ENCODE data around the gene CCDC68. TPM values are rescaled to one million over a fixed set of nuclear protein-coding genes. Genes with fewer than 3 reads are reported as not detected.

Gene CCDC68
- total and polyA plus RNA-seq, 12 donors: 2.0 to 19.3 (median 4.9) TPM

DNA sequence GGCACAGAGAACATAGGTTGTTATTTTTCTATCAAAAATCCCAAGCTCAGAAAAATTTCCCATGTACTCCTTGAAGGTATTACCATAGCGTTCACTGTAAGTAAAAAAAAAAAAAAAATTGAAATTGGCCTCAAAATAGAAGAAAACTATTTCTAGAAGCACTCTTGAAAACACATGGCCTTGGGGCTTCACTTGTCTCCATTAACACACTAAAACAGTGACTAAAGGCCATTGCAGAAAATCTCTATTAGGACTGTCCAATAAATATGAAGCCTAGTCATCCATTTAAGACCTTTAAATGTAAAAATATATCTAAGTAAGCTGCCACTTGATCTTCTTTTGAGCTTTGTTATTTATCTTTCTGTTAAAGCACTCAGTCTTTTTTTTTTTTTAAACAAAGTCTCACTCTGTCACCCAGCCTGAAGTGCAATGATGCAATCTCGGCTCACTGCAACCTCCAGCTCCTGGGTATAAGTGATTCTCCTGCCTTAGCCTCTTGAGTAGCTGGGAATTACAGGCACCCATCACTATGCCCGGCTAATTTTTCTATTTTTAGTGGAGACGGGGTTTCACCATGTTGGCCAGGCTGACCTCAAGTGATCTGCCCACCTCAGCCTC, 35.8 kb downstream of the CCDC68 start:
- no peak for DNase-seq

DNA sequence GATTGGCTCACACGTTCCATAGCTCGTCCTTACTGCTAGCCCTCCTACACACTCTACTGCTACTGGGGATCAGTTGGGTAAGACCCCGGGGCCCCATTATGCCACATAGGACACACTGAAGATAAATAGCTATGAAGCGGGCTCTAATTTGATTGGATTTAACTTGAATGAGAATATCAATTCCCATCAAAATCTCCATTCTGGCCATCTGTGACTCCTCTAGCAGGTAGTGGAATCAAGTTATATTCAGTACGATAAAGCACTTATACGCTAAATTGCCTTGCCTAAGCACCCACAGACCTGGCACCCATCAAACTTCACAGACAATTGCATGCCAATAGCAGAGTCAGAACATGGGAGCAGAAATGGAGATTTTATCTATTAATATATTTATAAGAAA, 39.8 kb downstream of the CCDC68 start:
- 73 to 87% (median 78%) methylated on average over 6 of the region's 6 CpGs for WGBS, 4 donors

More for the DNA sequence above, 35.8 kb downstream of the CCDC68 start:
- TF ChIP-seq CTCF (IDR thresholded peaks at IDR 0.05) (no peak), POLR2A (IDR thresholded peaks at IDR 0.05) (no peak)
- intact Hi-C loops (cut with DNase I): no loop called here
- no peak overlapping the region for H3K4me3 ChIP-seq
- no peaks in the 10 kb centered on the region for H3K36me3 ChIP-seq (replicated peaks in 1 of 2)
- no peak overlapping the region for H3K27ac ChIP-seq
- 55 to 77% (median 76%) methylated on average over 4 of the region's 4 CpGs for WGBS, 4 donors
- no peaks in the 10 kb centered on the region for H3K4me1 ChIP-seq (replicated peaks in 1 of 2)
- no peaks in the 10 kb centered on the region for H3K9me3 ChIP-seq (replicated peaks in 1 of 3)
- no peaks in the 10 kb centered on the region for H3K27me3 ChIP-seq

DNA sequence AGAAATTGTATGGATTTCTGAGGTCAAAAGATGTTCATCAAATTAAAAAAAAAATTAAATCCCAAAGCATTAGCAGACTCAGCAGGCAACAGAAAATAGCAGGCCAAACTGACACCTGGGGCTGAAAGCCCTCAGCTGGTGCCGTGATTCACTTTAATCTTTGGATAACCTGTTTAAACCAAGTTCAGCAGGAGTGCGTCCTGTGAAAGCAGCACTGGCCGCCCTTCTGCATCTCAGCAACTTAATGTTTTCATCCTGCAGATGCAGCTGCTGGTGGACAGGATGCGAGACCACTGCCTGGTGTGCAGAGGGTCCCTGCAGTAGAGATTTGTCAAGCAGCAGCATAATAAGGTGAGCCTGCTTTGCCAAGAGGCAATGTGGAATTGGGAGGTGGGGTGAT, 41.2 kb downstream of the CCDC68 start:
- Histone ChIP-seq H3K4me3 (no peak overlapping the region), H3K4me1 (replicated peaks in 1 of 2) (no peaks in the 10 kb centered on the region), H3K27me3 (no peaks in the 10 kb centered on the region), H3K27ac (no peak overlapping the region), H3K9me3 (replicated peaks in 1 of 3) (no peaks in the 10 kb centered on the region), H3K36me3 (replicated peaks in 1 of 2) (no peaks in the 10 kb centered on the region)
- intact Hi-C loops (cut with DNase I): no loop called here
- 73 to 88% (median 84%) methylated on average over 4 of the region's 4 CpGs for WGBS, 4 donors
- TF ChIP-seq POLR2A (IDR thresholded peaks at IDR 0.05) (no peak), CTCF (IDR thresholded peaks at IDR 0.05) (no peak)
- DNase-seq: peak in 1 of 7 donors; percentile 54

More for the DNA sequence above, 39.8 kb downstream of the CCDC68 start:
- no peaks in the 10 kb centered on the region for H3K9me3 ChIP-seq (replicated peaks in 1 of 3)
- no peaks in the 10 kb centered on the region for H3K27me3 ChIP-seq
- no peak for TF ChIP-seq POLR2A (IDR thresholded peaks at IDR 0.05)
- TF ChIP-seq CTCF (IDR thresholded peaks at IDR 0.05): no peak
- intact Hi-C loops (cut with DNase I): no loop called here
- DNase-seq: no peak
- no peak overlapping the region for H3K27ac ChIP-seq
- no peaks in the 10 kb centered on the region for H3K36me3 ChIP-seq (replicated peaks in 1 of 2)
- no peak overlapping the region for H3K4me3 ChIP-seq
- no peaks in the 10 kb centered on the region for H3K4me1 ChIP-seq (replicated peaks in 1 of 2)

DNA sequence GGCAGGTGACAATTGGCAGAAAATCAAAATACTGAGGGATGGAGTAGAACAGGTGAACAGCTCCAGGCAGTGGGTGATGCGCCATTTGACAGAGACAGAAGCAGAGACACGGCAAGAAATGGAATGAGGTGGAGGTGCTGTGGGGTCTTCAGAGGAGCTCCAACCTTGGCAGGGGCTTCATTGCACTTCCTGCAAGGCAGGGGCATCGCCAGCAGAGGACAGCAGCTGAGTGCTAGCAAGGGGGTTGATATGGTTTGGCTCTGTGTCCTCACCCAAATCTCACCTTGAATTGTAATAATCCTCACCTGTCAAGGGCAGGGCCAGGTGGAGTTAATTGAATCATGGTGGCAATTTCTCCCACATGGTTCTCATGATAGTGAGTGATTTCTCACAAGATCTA, 42.8 kb downstream of the CCDC68 start:
- TF ChIP-seq CTCF (IDR thresholded peaks at IDR 0.05) (no peak), POLR2A (IDR thresholded peaks at IDR 0.05) (no peak)
- no peaks in the 10 kb centered on the region for H3K36me3 ChIP-seq (replicated peaks in 1 of 2)
- intact Hi-C loops (cut with DNase I): no loop called here

More for the DNA sequence above, 42.8 kb downstream of the CCDC68 start:
- H3K27ac ChIP-seq: no peak overlapping the region
- no peak overlapping the region for H3K4me3 ChIP-seq
- H3K4me1 ChIP-seq (replicated peaks in 1 of 2): no peaks in the 10 kb centered on the region
- H3K27me3 ChIP-seq: no peaks in the 10 kb centered on the region
- no peak for DNase-seq
- WGBS, 4 donors: 89 to 93% (median 91%) methylated on average over 2 to 3 of the region's 3 CpGs
- no peaks in the 10 kb centered on the region for H3K9me3 ChIP-seq (replicated peaks in 1 of 3)
